Measurements from ENCODE around the gene TNFRSF4. TPM values are rescaled to one million over a fixed set of nuclear protein-coding genes. Genes with fewer than 3 reads are reported as not detected.

TNFRSF4 gene
- total RNA-seq, 1 donor = not detected

DNA sequence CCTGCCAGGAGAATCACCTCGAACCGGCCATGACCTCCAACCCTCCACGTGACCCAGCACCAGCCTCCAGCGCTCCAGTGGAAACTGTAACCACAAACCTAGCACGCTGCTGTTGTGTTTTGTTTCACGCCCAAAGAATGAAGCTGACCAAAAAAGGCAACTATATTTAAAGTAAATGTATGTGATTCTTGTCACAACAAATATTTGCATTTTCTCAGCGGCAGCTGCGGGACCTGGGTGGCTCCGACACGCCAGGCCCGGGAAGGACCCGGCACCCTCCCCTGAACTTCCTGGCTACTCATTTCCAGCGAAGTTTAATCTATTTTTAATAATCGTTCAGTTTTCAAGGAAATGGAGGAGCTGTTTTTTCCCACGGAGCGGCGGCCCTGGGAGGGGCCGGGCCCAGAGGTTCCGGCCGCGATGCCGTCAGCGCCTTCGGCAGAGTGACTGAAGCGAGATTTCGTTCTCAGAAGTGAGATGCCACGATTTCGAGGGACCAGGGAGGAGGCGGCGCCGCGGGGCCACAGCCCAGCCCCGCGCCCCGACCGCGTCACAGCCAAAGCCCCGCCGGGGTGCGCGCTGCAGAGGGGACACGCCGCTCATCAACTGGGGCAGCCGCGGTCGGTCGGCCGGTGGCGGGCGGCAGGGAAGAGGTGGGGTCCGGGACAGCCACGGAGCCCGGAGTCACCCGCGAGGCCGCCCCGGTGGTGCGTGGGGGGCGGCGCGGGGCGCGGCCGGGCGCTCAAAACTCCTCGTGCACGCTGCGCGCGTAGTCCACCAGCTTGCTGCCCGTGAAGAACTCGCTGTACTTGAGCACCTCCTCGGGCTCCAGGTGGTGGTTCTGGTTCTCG is 3.0 kb upstream of the TNFRSF4 start:
- no peak for DNase-seq (ENCODE audit: low read depth)
- H3K4me3 ChIP-seq (ENCODE audit: low read depth, low read length) = no peak overlapping the region
- TF ChIP-seq, protein P1, sequence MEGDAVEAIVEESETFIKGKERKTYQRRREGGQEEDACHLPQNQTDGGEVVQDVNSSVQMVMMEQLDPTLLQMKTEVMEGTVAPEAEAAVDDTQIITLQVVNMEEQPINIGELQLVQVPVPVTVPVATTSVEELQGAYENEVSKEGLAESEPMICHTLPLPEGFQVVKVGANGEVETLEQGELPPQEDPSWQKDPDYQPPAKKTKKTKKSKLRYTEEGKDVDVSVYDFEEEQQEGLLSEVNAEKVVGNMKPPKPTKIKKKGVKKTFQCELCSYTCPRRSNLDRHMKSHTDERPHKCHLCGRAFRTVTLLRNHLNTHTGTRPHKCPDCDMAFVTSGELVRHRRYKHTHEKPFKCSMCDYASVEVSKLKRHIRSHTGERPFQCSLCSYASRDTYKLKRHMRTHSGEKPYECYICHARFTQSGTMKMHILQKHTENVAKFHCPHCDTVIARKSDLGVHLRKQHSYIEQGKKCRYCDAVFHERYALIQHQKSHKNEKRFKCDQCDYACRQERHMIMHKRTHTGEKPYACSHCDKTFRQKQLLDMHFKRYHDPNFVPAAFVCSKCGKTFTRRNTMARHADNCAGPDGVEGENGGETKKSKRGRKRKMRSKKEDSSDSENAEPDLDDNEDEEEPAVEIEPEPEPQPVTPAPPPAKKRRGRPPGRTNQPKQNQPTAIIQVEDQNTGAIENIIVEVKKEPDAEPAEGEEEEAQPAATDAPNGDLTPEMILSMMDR (IDR thresholded peaks at IDR 0.05; ENCODE audit: insufficient read depth, low read length) = no peak

DNA sequence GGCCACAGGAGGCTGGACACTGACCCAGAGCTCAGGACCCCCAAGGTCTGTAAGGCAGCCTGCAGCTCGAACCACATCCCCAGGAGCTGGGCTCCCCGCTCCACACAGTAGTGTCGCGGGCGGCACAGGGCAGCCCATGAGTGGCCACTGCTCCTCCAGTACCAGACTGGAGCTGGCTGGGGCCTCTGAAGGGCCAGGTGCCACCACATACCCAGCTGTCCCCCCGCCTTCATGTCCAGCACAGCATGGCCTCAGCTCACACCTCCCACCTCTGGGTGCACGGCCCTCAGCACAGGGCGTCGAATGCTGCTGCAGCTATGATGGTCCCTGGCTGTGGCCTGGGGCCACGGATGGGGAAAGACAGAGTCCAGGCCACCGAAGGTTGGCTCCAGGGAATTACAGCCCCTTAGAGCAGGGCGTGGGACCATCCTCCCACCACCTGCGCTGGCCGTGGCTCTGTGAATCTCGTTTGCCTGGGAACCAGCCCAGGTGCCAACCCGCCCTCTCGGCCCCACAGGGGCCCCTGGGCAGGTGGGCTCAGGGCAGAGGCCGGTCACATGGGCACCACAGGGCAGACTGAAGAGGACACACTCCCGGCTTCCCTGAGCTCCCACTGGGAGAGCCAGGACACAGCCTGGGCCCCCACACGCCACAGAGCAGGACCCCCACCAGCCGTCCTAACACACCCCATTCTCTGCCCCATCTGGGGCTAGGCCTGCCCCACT is 2.1 kb upstream of the TNFRSF4 start:
- H3K4me3 ChIP-seq (ENCODE audit: low read depth, low read length) = no peak overlapping the region
- DNase-seq (ENCODE audit: low read depth) = no peak
- TF ChIP-seq, protein P1 (IDR thresholded peaks at IDR 0.05; ENCODE audit: insufficient read depth, low read length) = no peak

GRCh38 chr1:1215080-1215676 is 1.2 kb upstream of the TNFRSF4 start:
- no peak for DNase-seq (ENCODE audit: low read depth)
- no peak overlapping the region for H3K4me3 ChIP-seq (ENCODE audit: low read depth, low read length)
- TF ChIP-seq, protein P1 (IDR thresholded peaks at IDR 0.05; ENCODE audit: insufficient read depth, low read length) = no peak

DNA sequence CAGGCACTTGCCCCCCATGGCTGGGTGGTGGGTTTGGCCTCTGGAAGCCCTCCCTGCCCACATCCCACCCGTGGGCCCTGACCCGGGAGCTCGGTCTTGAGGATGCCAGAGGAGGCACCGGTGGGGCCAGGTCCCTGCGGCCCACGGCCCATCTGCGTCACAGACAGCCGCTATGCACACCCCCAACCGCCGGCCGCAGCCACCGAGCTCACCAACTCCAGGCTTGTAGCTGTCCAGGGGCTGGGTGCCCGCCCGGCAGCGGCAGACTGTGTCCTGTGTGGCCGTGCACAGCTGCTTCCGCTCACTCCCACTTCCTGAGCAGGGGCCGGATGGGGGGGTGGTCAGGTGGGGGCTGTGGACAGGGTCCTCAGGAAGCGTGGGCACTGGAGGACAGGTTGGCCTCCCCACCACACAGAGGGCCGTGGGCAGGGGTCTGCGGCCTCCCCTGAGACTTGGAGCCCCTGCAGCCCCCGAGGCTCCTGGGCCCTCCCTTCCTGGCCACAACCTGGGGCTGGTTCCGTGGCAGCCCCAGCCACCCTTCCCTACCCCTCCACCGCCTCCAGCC is 1.1 kb downstream of the TNFRSF4 start:
- no peak overlapping the region for H3K4me3 ChIP-seq (ENCODE audit: low read depth, low read length)
- TF ChIP-seq, protein P1 (IDR thresholded peaks at IDR 0.05; ENCODE audit: insufficient read depth, low read length) = no peak
- no peak for DNase-seq (ENCODE audit: low read depth)

- no peak overlapping the region for H3K4me3 ChIP-seq (ENCODE audit: low read depth, low read length)
- TF ChIP-seq, protein P1 (IDR thresholded peaks at IDR 0.05; ENCODE audit: insufficient read depth, low read length) = no peak
- no peak for DNase-seq (ENCODE audit: low read depth)
Measured at GRCh38 chr1:1211541-1212441, 2.2 kb downstream of the TNFRSF4 start.
